ENCODE results near the gene BLZF1. TPM values are rescaled to one million over a fixed set of nuclear protein-coding genes. Genes with fewer than 3 reads are reported as not detected.
A peak's percentile ranks its signal among the peaks of the same experiment; 100 is the strongest.

BLZF1 gene
- total RNA-seq, 1 experiment from 2014 or later, result 14.3 TPM

DNA sequence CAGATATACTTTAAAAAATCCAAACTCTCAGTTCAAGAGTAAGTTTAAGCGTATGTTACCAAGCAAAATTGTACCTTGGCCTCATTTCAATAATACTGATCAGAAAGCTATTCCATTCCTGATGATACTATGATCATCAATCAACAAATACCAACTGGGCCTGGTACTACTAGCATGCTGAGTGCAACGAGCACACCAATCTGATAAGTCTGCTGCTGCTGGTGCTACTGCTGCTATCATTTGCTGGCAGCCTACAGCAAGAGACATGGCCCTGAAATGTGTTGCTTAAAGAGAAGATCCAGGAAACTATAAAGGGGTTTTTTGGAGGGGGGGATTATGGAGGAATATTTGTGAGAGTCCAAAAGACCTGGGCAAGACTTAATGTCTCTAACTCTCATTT lies 40.1 kb upstream of the BLZF1 start:
- Histone ChIP-seq H3K27ac (ENCODE audit: insufficient read length, low read depth, low read length) (no peak overlapping the region), H3T11ph (ENCODE audit: low read length) (no peak overlapping the region), H3K18ac (ENCODE audit: insufficient read length, low read depth, low read length) (no peak overlapping the region), H2BK120ac (ENCODE audit: low read depth, low read length, poor library complexity, severe bottlenecking) (no peak overlapping the region), H2BK20ac (ENCODE audit: low read depth, low read length, poor library complexity, severe bottlenecking) (no peak overlapping the region), H3K56ac (ENCODE audit: insufficient read length, low read depth, low read length) (no peak overlapping the region), H4K91ac (ENCODE audit: insufficient read length, low read depth, low read length) (no peak overlapping the region), H3K23me2 (ENCODE audit: insufficient read length, low read depth, low read length, poor library complexity, severe bottlenecking) (no peaks in the 10 kb centered on the region), H2BK5ac (ENCODE audit: insufficient read length, low read length) (no peak overlapping the region), H2AFZ (ENCODE audit: low read length) (no peak overlapping the region), H3K4me2 (ENCODE audit: insufficient read depth, insufficient read length, low read length) (no peak overlapping the region), H4K8ac (replicated peaks; ENCODE audit: insufficient read length, low read depth, low read length) (no peak overlapping the region), H3K14ac (ENCODE audit: insufficient read depth, low read length) (no peak overlapping the region), H3K4me1 (ENCODE audit: insufficient read depth, low read length) (no peaks in the 10 kb centered on the region), H2BK15ac (ENCODE audit: low read depth, low read length) (no peak overlapping the region), H3K9ac (ENCODE audit: extremely low read depth, insufficient read length, low read length) (no peak overlapping the region), H3K27me3 (ENCODE audit: insufficient read depth, low read length) (no peaks in the 10 kb centered on the region), H3K23ac (ENCODE audit: insufficient read length, low read depth, low read length) (no peak overlapping the region), H3K79me2 (ENCODE audit: insufficient read depth, low read length) (no peaks in the 10 kb centered on the region), H4K20me1 (ENCODE audit: control insufficient read depth, insufficient read depth, insufficient read length) (no peaks in the 10 kb centered on the region), H2AK5ac (ENCODE audit: insufficient read length, low read length) (no peak overlapping the region), H4K5ac (ENCODE audit: insufficient read length, low read depth, low read length) (no peak overlapping the region), H3K9me3 (ENCODE audit: control insufficient read depth, low read depth, low read length) (no peaks in the 10 kb centered on the region), H3K4ac (ENCODE audit: low read depth, low read length) (no peak overlapping the region), H2BK12ac (ENCODE audit: insufficient read length, low read depth, low read length) (no peak overlapping the region), H3K79me1 (ENCODE audit: insufficient read depth, low read depth, low read length, poor library complexity, severe bottlenecking) (no peaks in the 10 kb centered on the region)
- Mint-ChIP-seq H3K36me3 (ENCODE audit: insufficient read depth in 1 of 3, low read depth in 3 of 3) (peaks cover 0 to 5% (median 2%) of the 10 kb centered on the region in 3 experiments; a peak in 3 of 7 replicates), H3K27ac (peak overlapping the region in 1 of 3 experiments; percentile 41; a peak in 1 of 7 replicates), H3K27me3 (ENCODE audit: low read depth) (no peaks in the 10 kb centered on the region), H3K4me1 (peaks cover 17 to 20% of the 10 kb centered on the region in 2 experiments), H3K4me3 (no peak overlapping the region), H3K9me3 (peaks cover 3 to 7% of the 10 kb centered on the region in 2 experiments; a peak in 2 of 5 replicates)
- no peak for DNase-seq
- no CpG with 5 or more reads among the region's 2 CpGs for WGBS (ENCODE audit: extremely low coverage, insufficient read length, low lambda C conversion rate)
- TF ChIP-seq, protein P1, sequence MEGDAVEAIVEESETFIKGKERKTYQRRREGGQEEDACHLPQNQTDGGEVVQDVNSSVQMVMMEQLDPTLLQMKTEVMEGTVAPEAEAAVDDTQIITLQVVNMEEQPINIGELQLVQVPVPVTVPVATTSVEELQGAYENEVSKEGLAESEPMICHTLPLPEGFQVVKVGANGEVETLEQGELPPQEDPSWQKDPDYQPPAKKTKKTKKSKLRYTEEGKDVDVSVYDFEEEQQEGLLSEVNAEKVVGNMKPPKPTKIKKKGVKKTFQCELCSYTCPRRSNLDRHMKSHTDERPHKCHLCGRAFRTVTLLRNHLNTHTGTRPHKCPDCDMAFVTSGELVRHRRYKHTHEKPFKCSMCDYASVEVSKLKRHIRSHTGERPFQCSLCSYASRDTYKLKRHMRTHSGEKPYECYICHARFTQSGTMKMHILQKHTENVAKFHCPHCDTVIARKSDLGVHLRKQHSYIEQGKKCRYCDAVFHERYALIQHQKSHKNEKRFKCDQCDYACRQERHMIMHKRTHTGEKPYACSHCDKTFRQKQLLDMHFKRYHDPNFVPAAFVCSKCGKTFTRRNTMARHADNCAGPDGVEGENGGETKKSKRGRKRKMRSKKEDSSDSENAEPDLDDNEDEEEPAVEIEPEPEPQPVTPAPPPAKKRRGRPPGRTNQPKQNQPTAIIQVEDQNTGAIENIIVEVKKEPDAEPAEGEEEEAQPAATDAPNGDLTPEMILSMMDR (conservative IDR thresholded peaks at IDR 0.05), result no peak
